ENCODE results near the gene RMND1.
"Not testable (repeated sequence)": the region's sequence is repeated elsewhere in the genome, so short reads cannot be mapped to it uniquely, and the experiment has no call there.

RMND1 gene

GRCh38 chr6:151359486-151359885 is 92.4 kb downstream of the RMND1 start:
- Histone ChIP-seq H3F3A (ENCODE audit: control insufficient read depth, insufficient read depth) (peaks cover 5% of the 10 kb centered on the region; the same call in 1 of the 2 replicates), H3K79me2 (ENCODE audit: control insufficient read depth, low read length) (no peaks in the 10 kb centered on the region), H3K9me3 (ENCODE audit: control insufficient read depth, insufficient read depth, low read length) (no peaks in the 10 kb centered on the region), H3K4me1 (ENCODE audit: control insufficient read depth, low read length) (no peaks in the 10 kb centered on the region), H3K4me2 (ENCODE audit: low read length) (no peak overlapping the region), H3K27me3 (ENCODE audit: control insufficient read depth, low read length) (no peaks in the 10 kb centered on the region), H3K27ac (ENCODE audit: low read depth, low read length) (no peak overlapping the region), H3K9me2 (replicated peaks; ENCODE audit: control insufficient read depth, low read length) (no peaks in the 10 kb centered on the region), H3K4me3 (ENCODE audit: low read length) (no peak overlapping the region), H3K36me3 (ENCODE audit: control insufficient read depth, low read length) (peaks cover 27% of the 10 kb centered on the region), H4K20me1 (ENCODE audit: control insufficient read depth, insufficient read depth, low read depth, low read length) (0 out of 2 replicates have a peak, but pooled peaks cover 1% of the 10 kb centered on the region)
- TF ChIP-seq CTCF (IDR thresholded peaks at IDR 0.05; ENCODE audit: low read depth, low read length, poor library complexity, severe bottlenecking), result no peak

- no peaks in the 10 kb centered on the region for H3K9me2 ChIP-seq (replicated peaks; ENCODE audit: control insufficient read depth, low read length)
- H3K36me3 ChIP-seq (ENCODE audit: control insufficient read depth, low read length), result peaks cover 23% of the 10 kb centered on the region
- no peak overlapping the region for H3K4me3 ChIP-seq (ENCODE audit: low read length)
- no peaks in the 10 kb centered on the region for H4K20me1 ChIP-seq (ENCODE audit: control insufficient read depth, insufficient read depth, low read depth, low read length)
- peaks cover 5% of the 10 kb centered on the region; the same call in 1 of the 2 replicates for H3F3A ChIP-seq (ENCODE audit: control insufficient read depth, insufficient read depth)
- no peaks in the 10 kb centered on the region for H3K27me3 ChIP-seq (ENCODE audit: control insufficient read depth, low read length)
- no peak overlapping the region for H3K4me2 ChIP-seq (ENCODE audit: low read length)
- TF ChIP-seq CTCF (IDR thresholded peaks at IDR 0.05; ENCODE audit: low read depth, low read length, poor library complexity, severe bottlenecking), result no peak
- no peak for TF ChIP-seq EZH2phosphoT487 (IDR thresholded peaks at IDR 0.05; ENCODE audit: borderline replicate concordance, low read length)
- H3K4me1 ChIP-seq (ENCODE audit: control insufficient read depth, low read length), result no peaks in the 10 kb centered on the region
- no peak overlapping the region for H3K27ac ChIP-seq (ENCODE audit: low read depth, low read length)
- H3K9me3 ChIP-seq (ENCODE audit: control insufficient read depth, insufficient read depth, low read length), result no peaks in the 10 kb centered on the region
- no peaks in the 10 kb centered on the region for H3K79me2 ChIP-seq (ENCODE audit: control insufficient read depth, low read length)
These were observed 93.5 kb downstream of the RMND1 start for GRCh38 chr6:151358475-151358874.

DNA sequence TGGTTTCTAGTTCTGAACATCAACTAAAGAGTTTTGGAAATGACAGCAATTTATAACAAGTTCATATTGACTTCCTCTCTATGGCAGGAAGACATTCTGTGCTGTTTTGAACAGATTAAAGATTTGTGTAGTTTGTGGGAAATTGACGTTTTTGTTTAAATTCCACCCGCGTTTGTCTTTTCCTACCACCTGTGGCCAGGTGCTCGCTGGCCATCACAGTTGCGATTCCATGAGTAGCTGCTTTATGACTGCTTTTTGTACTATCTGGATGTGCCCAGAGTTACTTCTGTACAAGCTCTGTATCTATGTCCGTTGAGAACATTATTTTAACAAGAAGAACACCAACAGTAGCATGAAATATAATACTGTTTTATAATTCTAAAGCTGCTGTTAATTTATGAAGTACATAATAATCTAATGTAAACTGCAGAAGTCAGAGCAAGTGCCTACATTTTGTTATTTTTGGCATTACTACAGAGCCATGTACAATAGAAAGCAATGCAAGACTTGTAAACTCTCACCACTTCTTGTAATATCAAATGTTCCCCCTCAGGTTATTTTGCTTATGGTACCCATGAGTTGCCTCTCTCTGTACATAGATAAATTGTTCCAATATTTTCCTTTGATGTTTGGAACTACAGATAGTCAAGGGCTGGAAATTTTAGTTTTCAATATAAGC is 94.0 kb downstream of the RMND1 start:
- TF ChIP-seq EZH2phosphoT487 (IDR thresholded peaks at IDR 0.05; ENCODE audit: borderline replicate concordance, low read length) (no peak), CTCF (IDR thresholded peaks at IDR 0.05; ENCODE audit: low read depth, low read length, poor library complexity, severe bottlenecking) (no peak)
- no peak overlapping the region for H3K27ac ChIP-seq (ENCODE audit: low read depth, low read length)
- peaks cover 23% of the 10 kb centered on the region for H3K36me3 ChIP-seq (ENCODE audit: control insufficient read depth, low read length)
- no peaks in the 10 kb centered on the region for H3K4me1 ChIP-seq (ENCODE audit: control insufficient read depth, low read length)
- H3K79me2 ChIP-seq (ENCODE audit: control insufficient read depth, low read length), result no peaks in the 10 kb centered on the region
- H3K4me3 ChIP-seq (ENCODE audit: low read length), result no peak overlapping the region
- peaks cover 5% of the 10 kb centered on the region; the same call in 1 of the 2 replicates for H3F3A ChIP-seq (ENCODE audit: control insufficient read depth, insufficient read depth)
- no peaks in the 10 kb centered on the region for H3K9me3 ChIP-seq (ENCODE audit: control insufficient read depth, insufficient read depth, low read length)
- no peak overlapping the region for H3K4me2 ChIP-seq (ENCODE audit: low read length)
- no peaks in the 10 kb centered on the region for H3K9me2 ChIP-seq (replicated peaks; ENCODE audit: control insufficient read depth, low read length)
- H4K20me1 ChIP-seq (ENCODE audit: control insufficient read depth, insufficient read depth, low read depth, low read length), result no peaks in the 10 kb centered on the region
- no peaks in the 10 kb centered on the region for H3K27me3 ChIP-seq (ENCODE audit: control insufficient read depth, low read length)

- H3F3A ChIP-seq (ENCODE audit: control insufficient read depth, insufficient read depth); H3K9me3 ChIP-seq (ENCODE audit: control insufficient read depth, insufficient read depth, low read length); H3K27ac ChIP-seq (ENCODE audit: low read depth, low read length); H3K4me1 ChIP-seq (ENCODE audit: control insufficient read depth, low read length); H3K27me3 ChIP-seq (ENCODE audit: control insufficient read depth, low read length); H3K4me2 ChIP-seq (ENCODE audit: low read length); H4K20me1 ChIP-seq (ENCODE audit: control insufficient read depth, insufficient read depth, low read depth, low read length); H3K79me2 ChIP-seq (ENCODE audit: control insufficient read depth, low read length); H3K9me2 ChIP-seq (replicated peaks; ENCODE audit: control insufficient read depth, low read length); H3K4me3 ChIP-seq (ENCODE audit: low read length): not testable (repeated sequence)
- H3K36me3 ChIP-seq (ENCODE audit: control insufficient read depth, low read length), result peaks cover 18% of the 10 kb centered on the region
These were observed 94.9 kb downstream of the RMND1 start for GRCh38 chr6:151356983-151357382.

All from DOHH2 (cell line).